ENCODE results near the gene PITX2. TPM values are rescaled to one million over a fixed set of nuclear protein-coding genes. Genes with fewer than 3 reads are reported as not detected.

The PITX2 gene
- total RNA-seq, 1 donor from 2014 or later = 1.0 TPM

DNA sequence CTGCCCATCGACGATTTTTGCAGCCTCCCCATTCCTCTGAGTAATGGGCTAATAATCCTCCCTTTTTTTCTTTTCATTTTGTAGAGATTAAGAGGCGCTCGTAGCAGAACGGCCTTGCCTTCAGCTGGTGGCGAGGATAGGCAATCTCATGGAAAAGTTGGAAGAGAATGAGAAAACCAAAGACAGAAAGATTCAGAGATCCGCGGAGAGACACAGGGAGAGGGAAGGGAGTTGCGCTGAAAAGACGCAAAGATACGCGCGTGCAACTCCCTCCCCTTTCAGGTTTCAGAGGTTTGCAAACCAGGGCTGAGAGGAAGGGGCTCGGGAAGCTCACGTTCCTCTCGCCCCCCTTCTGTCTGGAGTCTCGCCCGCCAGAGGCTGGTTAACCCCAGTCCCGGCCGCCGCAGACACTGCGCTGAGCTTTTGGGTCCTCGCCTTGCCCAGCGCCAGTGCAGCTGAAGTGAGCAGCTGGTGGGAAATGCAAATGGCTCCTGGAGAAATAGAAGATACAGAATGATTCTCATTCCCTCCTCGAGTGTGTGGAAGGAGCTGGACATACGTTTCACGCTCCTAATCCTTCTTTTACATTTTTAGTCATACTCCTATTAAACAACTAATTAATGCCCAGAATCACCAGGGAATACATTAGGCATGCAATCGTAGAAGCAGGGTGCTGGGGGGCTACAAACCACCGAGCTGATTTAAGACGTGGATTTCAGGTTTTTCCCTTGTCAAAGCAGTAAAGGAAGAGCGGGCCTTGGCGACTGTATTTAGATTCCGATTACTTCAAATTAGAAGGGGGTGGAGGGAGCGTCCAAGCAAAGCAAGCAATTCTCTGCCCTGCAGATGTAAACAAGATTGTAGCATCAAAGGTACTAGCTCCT, 16.6 kb upstream of the PITX2 start:
- Mint-ChIP-seq H3K36me3 (ENCODE audit: low read depth) (peaks cover 10% of the 10 kb centered on the region), H3K4me3 (ENCODE audit: unreplicated experiment) (no peak overlapping the region), H3K27me3 (ENCODE audit: low read depth) (peaks cover 85% of the 10 kb centered on the region), H3K9me3 (ENCODE audit: low read depth) (peaks cover 3% of the 10 kb centered on the region), H3K4me1 (ENCODE audit: low read depth) (peaks cover 14% of the 10 kb centered on the region), H3K27ac (ENCODE audit: unreplicated experiment) (no peak overlapping the region)
- DNase-seq (ENCODE audit: low spot score) = no peak
- TF ChIP-seq CTCF (IDR thresholded peaks at IDR 0.05) = no peak

DNA sequence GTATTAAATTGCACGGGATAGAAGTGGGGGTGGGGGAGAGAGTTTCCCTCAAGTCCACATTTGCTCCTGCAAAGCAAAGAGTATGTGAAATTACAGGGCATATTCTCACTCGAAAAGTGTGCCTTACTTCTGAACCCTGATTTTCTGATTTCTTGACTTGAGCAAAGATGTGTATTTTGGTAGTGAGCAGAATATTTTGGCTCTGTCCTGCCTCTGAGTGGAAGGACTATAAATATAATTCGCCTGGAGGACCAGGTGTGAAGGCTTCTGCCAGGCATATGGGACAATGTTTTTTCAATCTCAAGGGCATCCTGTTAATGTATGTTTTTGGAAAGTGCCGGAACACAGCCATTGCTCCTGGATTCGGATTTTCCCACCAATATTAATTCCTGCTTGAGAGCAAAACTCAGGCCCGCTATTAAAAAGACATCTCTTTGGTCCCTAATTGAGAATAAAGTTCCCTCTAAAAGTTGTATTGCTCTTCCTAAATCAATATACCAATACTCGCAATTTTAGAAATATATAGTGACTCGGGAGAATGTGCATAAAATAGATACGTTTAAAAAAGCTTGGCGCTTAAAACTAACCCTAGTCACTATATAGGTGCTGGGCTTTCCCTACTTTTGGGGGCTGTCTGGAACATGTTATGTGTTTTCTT, 15.3 kb upstream of the PITX2 start:
- TF ChIP-seq CTCF (IDR thresholded peaks at IDR 0.05) = no peak
- no peak overlapping the region for H3K4me3 Mint-ChIP-seq (ENCODE audit: unreplicated experiment)
- DNase-seq (ENCODE audit: low spot score) = no peak
- H3K9me3 Mint-ChIP-seq (ENCODE audit: low read depth) = peaks cover 3% of the 10 kb centered on the region
- peaks cover 10% of the 10 kb centered on the region for H3K36me3 Mint-ChIP-seq (ENCODE audit: low read depth)
- H3K27ac Mint-ChIP-seq (ENCODE audit: unreplicated experiment) = no peak overlapping the region
- peaks cover 14% of the 10 kb centered on the region for H3K4me1 Mint-ChIP-seq (ENCODE audit: low read depth)
- peaks cover 85% of the 10 kb centered on the region for H3K27me3 Mint-ChIP-seq (ENCODE audit: low read depth)

DNA sequence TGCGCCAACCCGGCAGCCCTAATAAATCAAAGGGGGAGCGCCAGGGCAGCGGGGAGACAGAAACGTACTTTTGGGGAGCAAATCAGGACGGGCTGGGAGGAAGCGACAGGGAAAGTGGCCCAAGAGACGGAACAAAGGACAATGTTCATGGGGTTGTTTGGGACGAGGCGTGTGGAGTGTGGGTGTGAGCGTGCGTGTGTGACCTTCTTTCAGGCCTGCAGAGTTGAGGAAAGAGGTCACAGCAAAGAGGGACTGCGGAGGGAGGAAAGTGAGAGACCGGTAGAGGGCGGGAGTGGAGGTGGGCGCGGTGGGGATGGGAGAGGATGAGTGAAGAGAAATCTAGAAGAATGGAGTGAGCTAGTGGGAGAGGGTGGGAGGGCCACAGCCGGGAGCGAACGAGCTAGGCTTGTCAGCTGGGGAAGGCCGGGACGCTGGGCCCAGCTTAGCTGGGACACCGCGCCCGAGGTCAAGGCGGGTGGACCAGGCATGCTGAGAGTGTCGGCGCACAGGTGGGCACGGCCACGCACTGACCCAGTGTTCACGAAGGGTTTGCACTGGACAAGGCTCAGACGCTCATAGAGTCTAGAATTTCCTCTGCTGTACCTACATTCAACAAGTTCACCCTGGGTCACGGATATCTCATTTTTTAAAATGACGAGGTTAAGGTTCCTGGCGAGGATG, 14.7 kb upstream of the PITX2 start:
- peak; percentile 24 for TF ChIP-seq CTCF (IDR thresholded peaks at IDR 0.05)
- Mint-ChIP-seq H3K4me3 (ENCODE audit: unreplicated experiment) (peak overlapping the region; percentile 66), H3K27ac (ENCODE audit: unreplicated experiment) (no peak overlapping the region), H3K4me1 (ENCODE audit: low read depth) (peaks cover 14% of the 10 kb centered on the region), H3K27me3 (ENCODE audit: low read depth) (peaks cover 87% of the 10 kb centered on the region), H3K36me3 (ENCODE audit: low read depth) (peaks cover 10% of the 10 kb centered on the region), H3K9me3 (ENCODE audit: low read depth) (peaks cover 3% of the 10 kb centered on the region)
- no peak for DNase-seq (ENCODE audit: low spot score)

- DNase-seq (ENCODE audit: low spot score) = no peak
These were observed 14.0 kb upstream of the PITX2 start for GRCh38 chr4:110636680-110637407.

More at GRCh38 chr4:110636680-110637407, 14.0 kb upstream of the PITX2 start:
- H3K27ac Mint-ChIP-seq (ENCODE audit: unreplicated experiment) = no peak overlapping the region
- H3K4me1 Mint-ChIP-seq (ENCODE audit: low read depth) = peaks cover 19% of the 10 kb centered on the region
- TF ChIP-seq CTCF (IDR thresholded peaks at IDR 0.05) = no peak
- peaks cover 3% of the 10 kb centered on the region for H3K9me3 Mint-ChIP-seq (ENCODE audit: low read depth)
- H3K4me3 Mint-ChIP-seq (ENCODE audit: unreplicated experiment) = peak overlapping the region; percentile 66
- H3K36me3 Mint-ChIP-seq (ENCODE audit: low read depth) = peaks cover 12% of the 10 kb centered on the region
- H3K27me3 Mint-ChIP-seq (ENCODE audit: low read depth) = peaks cover 87% of the 10 kb centered on the region

All from chondrocyte (in vitro differentiated cells).